Thyroid gland (tissue), 4 donors: ENCODE results near the gene CTDP1.

Experiments used
- CTCF ChIP-seq, 6 experiments: fragments of 200-600 bp in 3 of 6; fragments of 450-650 bp in 3 of 6; sonication (generic) in 3 of 6; IDR thresholded peaks; one replicate each; pipeline ENCODE4 v1.5.1; 2016 to 2019; ENCODE audit warnings: antibody characterized with exemption in 6 of 6, mild to moderate bottlenecking in 2 of 6, inconsistent platforms in 1 of 6, moderate library complexity in 1 of 6
- POLR2A ChIP-seq, 2 donors: fragments of 450-650 bp; IDR thresholded peaks; one replicate each; pipeline ENCODE4 v1.6.1; 2017; ENCODE audit warnings: antibody characterized with exemption in 2 of 2, mild to moderate bottlenecking in 2 of 2, moderate library complexity in 1 of 2

GRCh38 chr18:79740521-79741361 lies 61.1 kb downstream of the CTDP1 start:
- TF ChIP-seq CTCF (IDR thresholded peaks at IDR 0.05) (no peak), POLR2A (IDR thresholded peaks at IDR 0.05) (no peak)
